Measurements from ENCODE around the gene ZMYND19. TPM values are rescaled to one million over a fixed set of nuclear protein-coding genes. Genes with fewer than 3 reads are reported as not detected.
"Not testable (repeated sequence)": the region's sequence is repeated elsewhere in the genome, so short reads cannot be mapped to it uniquely, and the experiment has no call there.

ZMYND19 gene
- total RNA-seq, 2 donors from 2014 or later: 14.4 to 36.0 TPM

DNA sequence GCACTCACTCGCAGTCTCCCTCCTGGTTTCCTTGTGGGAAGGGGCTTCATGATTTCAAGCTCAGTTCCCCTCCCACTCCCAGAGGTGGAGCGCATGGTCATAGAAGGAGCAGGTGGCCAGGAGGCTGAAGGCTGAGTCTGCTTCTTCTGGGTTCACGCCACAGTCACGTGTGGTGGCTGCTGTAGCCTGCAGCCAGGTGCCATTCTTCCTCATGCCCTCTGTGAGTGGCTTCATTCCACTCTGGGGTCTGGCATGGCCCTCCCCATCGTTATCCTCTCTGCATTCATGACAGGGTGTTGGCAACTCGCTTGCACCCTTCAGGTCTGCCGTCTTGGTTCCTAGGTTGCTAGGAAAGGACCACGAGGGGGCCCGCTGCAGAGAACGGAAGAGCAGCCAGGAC lies 35.1 kb downstream of the ZMYND19 start:
- Histone ChIP-seq H3K4me3 (no peak overlapping the region), H3K9ac (ENCODE audit: low read depth in 2 of 2, low read length in 2 of 2) (no peak overlapping the region), H3K27me3 (no peaks in the 10 kb centered on the region), H3K27ac (no peak overlapping the region), H3K36me3 (no peaks in the 10 kb centered on the region), H3K9me3 (no peaks in the 10 kb centered on the region), H3K4me1 (peaks cover under 1% of the 10 kb centered on the region)
- TF ChIP-seq, protein P1, sequence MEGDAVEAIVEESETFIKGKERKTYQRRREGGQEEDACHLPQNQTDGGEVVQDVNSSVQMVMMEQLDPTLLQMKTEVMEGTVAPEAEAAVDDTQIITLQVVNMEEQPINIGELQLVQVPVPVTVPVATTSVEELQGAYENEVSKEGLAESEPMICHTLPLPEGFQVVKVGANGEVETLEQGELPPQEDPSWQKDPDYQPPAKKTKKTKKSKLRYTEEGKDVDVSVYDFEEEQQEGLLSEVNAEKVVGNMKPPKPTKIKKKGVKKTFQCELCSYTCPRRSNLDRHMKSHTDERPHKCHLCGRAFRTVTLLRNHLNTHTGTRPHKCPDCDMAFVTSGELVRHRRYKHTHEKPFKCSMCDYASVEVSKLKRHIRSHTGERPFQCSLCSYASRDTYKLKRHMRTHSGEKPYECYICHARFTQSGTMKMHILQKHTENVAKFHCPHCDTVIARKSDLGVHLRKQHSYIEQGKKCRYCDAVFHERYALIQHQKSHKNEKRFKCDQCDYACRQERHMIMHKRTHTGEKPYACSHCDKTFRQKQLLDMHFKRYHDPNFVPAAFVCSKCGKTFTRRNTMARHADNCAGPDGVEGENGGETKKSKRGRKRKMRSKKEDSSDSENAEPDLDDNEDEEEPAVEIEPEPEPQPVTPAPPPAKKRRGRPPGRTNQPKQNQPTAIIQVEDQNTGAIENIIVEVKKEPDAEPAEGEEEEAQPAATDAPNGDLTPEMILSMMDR (IDR thresholded peaks at IDR 0.05): no peak
- intact Hi-C loops (cut with DNase I): no loop called here
- DNase-seq: no peak

- intact Hi-C loops (cut with DNase I): no loop called here
- no peak for DNase-seq
- H3K4me1 ChIP-seq: peaks cover 6% of the 10 kb centered on the region
- no peaks in the 10 kb centered on the region for H3K36me3 ChIP-seq
- H3K4me3 ChIP-seq: no peak overlapping the region
- H3K9ac ChIP-seq (ENCODE audit: low read depth in 2 of 2, low read length in 2 of 2): no peak overlapping the region
- no peak overlapping the region for H3K27ac ChIP-seq
- H3K9me3 ChIP-seq: no peaks in the 10 kb centered on the region
- TF ChIP-seq, protein P1 (IDR thresholded peaks at IDR 0.05): no peak
- H3K27me3 ChIP-seq: no peaks in the 10 kb centered on the region
Observed at GRCh38 chr9:137554349-137554748, 36.0 kb downstream of the ZMYND19 start.

- DNase-seq; H3K36me3 ChIP-seq; H3K27me3 ChIP-seq; H3K9me3 ChIP-seq; H3K27ac ChIP-seq; H3K9ac ChIP-seq (ENCODE audit: low read depth in 2 of 2, low read length in 2 of 2); H3K4me3 ChIP-seq; intact Hi-C loops (cut with DNase I); H3K4me1 ChIP-seq: not testable (repeated sequence)
Observed at GRCh38 chr9:137553654-137554053, 36.7 kb downstream of the ZMYND19 start.

GRCh38 chr9:137552022-137552768 lies 38.1 kb downstream of the ZMYND19 start:
- Histone ChIP-seq H3K4me1 (peaks cover 6% of the 10 kb centered on the region), H3K27me3 (no peaks in the 10 kb centered on the region), H3K36me3 (no peaks in the 10 kb centered on the region), H3K9ac (ENCODE audit: low read depth in 2 of 2, low read length in 2 of 2) (peak overlapping the region; percentile 91 to 93), H3K4me3 (peak overlapping the region; percentile 90), H3K27ac (peak overlapping the region; percentile 89), H3K9me3 (no peaks in the 10 kb centered on the region)
- intact Hi-C loops (cut with DNase I): no loop called here
- TF ChIP-seq, protein P1 (IDR thresholded peaks at IDR 0.05): no peak
- peak; percentile 50 for DNase-seq

GRCh38 chr9:137551264-137552021 lies 38.9 kb downstream of the ZMYND19 start, which contains the start of gene MRPL41:
Gene MRPL41 (plus strand): TSS chr9:137551879. CDS start chr9:137552082, 203 bp downstream.
- Histone ChIP-seq H3K9me3 (no peaks in the 10 kb centered on the region), H3K9ac (ENCODE audit: low read depth in 2 of 2, low read length in 2 of 2) (peak within 1 kb of the TSS; percentile 91 to 93), H3K27me3 (no peaks in the 10 kb centered on the region), H3K27ac (peak within 1 kb of the TSS; percentile 89), H3K4me1 (peaks cover 6% of the 10 kb centered on the region), H3K36me3 (no peaks in the 10 kb centered on the region), H3K4me3 (peak within 1 kb of the TSS; percentile 90)
- DNase-seq: peak; percentile 92
- TF ChIP-seq, protein P1 (IDR thresholded peaks at IDR 0.05): no peak
- intact Hi-C loops (cut with DNase I): no loop called here

GRCh38 chr9:137550958-137551263 lies 39.4 kb downstream of the ZMYND19 start:
- intact Hi-C loops (cut with DNase I); H3K4me1 ChIP-seq; H3K27me3 ChIP-seq; DNase-seq; H3K9me3 ChIP-seq; H3K36me3 ChIP-seq: not testable (repeated sequence)
- Histone ChIP-seq H3K27ac (peak overlapping the region; percentile 81), H3K4me3 (peak overlapping the region; percentile 59), H3K9ac (ENCODE audit: low read depth in 2 of 2, low read length in 2 of 2) (peak overlapping the region; percentile 77 to 81)
